ENCODE data around the gene BUB1B.
A peak's percentile ranks its signal among the peaks of the same experiment; 100 is the strongest.
"Not testable (repeated sequence)": the region's sequence is repeated elsewhere in the genome, so short reads cannot be mapped to it uniquely, and the experiment has no call there.

The BUB1B gene

DNA sequence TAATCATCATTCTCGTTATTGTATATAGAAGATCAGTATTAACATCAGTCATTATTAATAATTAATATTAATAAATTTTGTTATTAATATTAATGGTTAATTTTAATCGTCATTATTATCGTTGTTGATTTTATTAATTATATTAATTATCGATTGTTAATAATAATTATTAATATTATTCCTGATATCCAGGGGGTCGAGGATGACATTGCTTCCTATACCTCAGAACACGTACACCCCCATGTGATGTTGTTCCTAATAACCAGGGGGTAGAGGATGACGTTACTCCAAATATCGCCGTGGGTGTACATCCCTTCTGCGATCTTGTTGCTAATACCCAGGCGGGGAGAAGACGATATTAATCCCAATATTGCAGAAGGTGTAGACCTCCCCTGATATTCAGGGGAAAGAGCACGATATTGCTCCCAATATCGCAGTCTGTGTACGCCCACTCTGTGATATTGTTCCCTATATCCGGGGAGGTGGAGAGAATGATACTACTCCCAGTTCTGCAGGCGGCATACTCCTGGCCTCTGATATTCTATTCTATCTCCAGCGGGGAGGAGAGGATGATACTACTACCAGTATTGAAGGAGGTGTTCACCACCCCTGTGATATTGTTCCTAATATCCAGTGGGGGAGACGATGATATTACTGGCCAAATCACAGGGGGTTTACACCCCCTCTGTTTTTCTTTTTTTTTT lies 29.9 kb upstream of the BUB1B start:
- Histone ChIP-seq H3K4me3 (ENCODE audit: low read depth in 1 of 2, low read length in 2 of 2) (no peak overlapping the region), H2AFZ (ENCODE audit: low read depth, low read length) (no peak overlapping the region), H3K27me3 (ENCODE audit: insufficient read depth, low read length, poor library complexity) (no peaks in the 10 kb centered on the region), H3K4me1 (ENCODE audit: insufficient read depth, low read length) (no peaks in the 10 kb centered on the region), H3K36me3 (ENCODE audit: insufficient read depth, low read length) (no peaks in the 10 kb centered on the region), H3K27ac (ENCODE audit: low read length) (no peak overlapping the region), H4K20me1 (ENCODE audit: insufficient read depth, low read length) (no peaks in the 10 kb centered on the region), H3K79me2 (ENCODE audit: insufficient read depth, low read length) (no peaks in the 10 kb centered on the region), H3K9me3 (ENCODE audit: insufficient read depth, low read length, severe bottlenecking) (no peaks in the 10 kb centered on the region), H3K4me2 (ENCODE audit: insufficient read depth, low read length) (no peak overlapping the region), H3K9ac (ENCODE audit: low read depth, low read length) (no peak overlapping the region)
- ATAC-seq (ENCODE audit: insufficient read depth, low read depth), result peak; percentile 51; the same call in 2 of the 3 replicates
- DNase-seq, result no peak
- TF ChIP-seq CTCF (IDR thresholded peaks at IDR 0.05; ENCODE audit: borderline replicate concordance, extremely low read depth, low read length, poor library complexity, severe bottlenecking), result no peak
- TF ChIP-seq EZH2 (IDR thresholded peaks at IDR 0.05; ENCODE audit: borderline replicate concordance, low read depth, low read length, severe bottlenecking), result no peak

- no peak overlapping the region for H2AFZ ChIP-seq (ENCODE audit: low read depth, low read length)
- no peaks in the 10 kb centered on the region for H3K79me2 ChIP-seq (ENCODE audit: insufficient read depth, low read length)
- ATAC-seq (ENCODE audit: insufficient read depth, low read depth), result no peak
- H3K9me3 ChIP-seq (ENCODE audit: insufficient read depth, low read length, severe bottlenecking), result no peaks in the 10 kb centered on the region
- H3K4me2 ChIP-seq (ENCODE audit: insufficient read depth, low read length), result no peak overlapping the region
- DNase-seq, result no peak
- no peak overlapping the region for H3K9ac ChIP-seq (ENCODE audit: low read depth, low read length)
- no peak overlapping the region for H3K4me3 ChIP-seq (ENCODE audit: low read depth in 1 of 2, low read length in 2 of 2)
- H3K36me3 ChIP-seq (ENCODE audit: insufficient read depth, low read length), result no peaks in the 10 kb centered on the region
- H3K4me1 ChIP-seq (ENCODE audit: insufficient read depth, low read length), result no peaks in the 10 kb centered on the region
- no peaks in the 10 kb centered on the region for H3K27me3 ChIP-seq (ENCODE audit: insufficient read depth, low read length, poor library complexity)
- TF ChIP-seq EZH2 (IDR thresholded peaks at IDR 0.05; ENCODE audit: borderline replicate concordance, low read depth, low read length, severe bottlenecking) (no peak), CTCF (IDR thresholded peaks at IDR 0.05; ENCODE audit: borderline replicate concordance, extremely low read depth, low read length, poor library complexity, severe bottlenecking) (no peak)
- H3K27ac ChIP-seq (ENCODE audit: low read length), result no peak overlapping the region
- H4K20me1 ChIP-seq (ENCODE audit: insufficient read depth, low read length), result no peaks in the 10 kb centered on the region
These were observed 27.3 kb upstream of the BUB1B start for GRCh38 chr15:40133544-40133943.

DNA sequence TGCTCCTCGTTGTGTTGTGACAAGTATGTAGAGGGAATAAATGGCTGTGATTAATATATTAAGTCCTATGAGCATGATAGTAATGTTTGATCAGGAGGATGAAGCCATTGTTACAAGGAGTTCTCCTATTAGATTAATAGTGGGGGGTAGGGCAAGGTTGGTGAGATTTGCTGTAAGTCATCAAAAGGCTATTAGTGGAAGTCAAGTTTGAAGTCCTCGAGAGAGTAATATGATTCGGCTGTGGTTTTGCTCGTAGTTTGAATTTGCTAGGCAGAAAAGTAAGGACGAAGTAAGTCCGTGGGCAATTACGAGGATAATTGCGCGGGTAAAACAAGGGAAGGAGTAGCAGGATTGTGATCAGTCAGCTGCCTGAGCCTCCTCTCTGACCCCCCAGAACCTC lies 26.0 kb upstream of the BUB1B start:
- ATAC-seq (ENCODE audit: insufficient read depth, low read depth) (no peak), DNase-seq (no peak)
- Histone ChIP-seq H3K27ac (ENCODE audit: low read length) (no peak overlapping the region), H3K9me3 (ENCODE audit: insufficient read depth, low read length, severe bottlenecking) (no peaks in the 10 kb centered on the region), H3K4me2 (ENCODE audit: insufficient read depth, low read length) (no peak overlapping the region), H3K4me1 (ENCODE audit: insufficient read depth, low read length) (no peaks in the 10 kb centered on the region), H2AFZ (ENCODE audit: low read depth, low read length) (no peak overlapping the region), H4K20me1 (ENCODE audit: insufficient read depth, low read length) (no peaks in the 10 kb centered on the region), H3K4me3 (ENCODE audit: low read depth in 1 of 2, low read length in 2 of 2) (no peak overlapping the region), H3K9ac (ENCODE audit: low read depth, low read length) (no peak overlapping the region), H3K27me3 (ENCODE audit: insufficient read depth, low read length, poor library complexity) (no peaks in the 10 kb centered on the region), H3K79me2 (ENCODE audit: insufficient read depth, low read length) (no peaks in the 10 kb centered on the region), H3K36me3 (ENCODE audit: insufficient read depth, low read length) (no peaks in the 10 kb centered on the region)
- TF ChIP-seq CTCF (IDR thresholded peaks at IDR 0.05; ENCODE audit: borderline replicate concordance, extremely low read depth, low read length, poor library complexity, severe bottlenecking), result no peak
- no peak for TF ChIP-seq EZH2 (IDR thresholded peaks at IDR 0.05; ENCODE audit: borderline replicate concordance, low read depth, low read length, severe bottlenecking)

- not testable (repeated sequence) for H3K27ac ChIP-seq (ENCODE audit: low read length); H3K4me1 ChIP-seq (ENCODE audit: insufficient read depth, low read length); H3K27me3 ChIP-seq (ENCODE audit: insufficient read depth, low read length, poor library complexity); H3K36me3 ChIP-seq (ENCODE audit: insufficient read depth, low read length); H4K20me1 ChIP-seq (ENCODE audit: insufficient read depth, low read length); H3K4me2 ChIP-seq (ENCODE audit: insufficient read depth, low read length); H3K9ac ChIP-seq (ENCODE audit: low read depth, low read length); H2AFZ ChIP-seq (ENCODE audit: low read depth, low read length); ATAC-seq (ENCODE audit: insufficient read depth, low read depth); DNase-seq; H3K9me3 ChIP-seq (ENCODE audit: insufficient read depth, low read length, severe bottlenecking); H3K79me2 ChIP-seq (ENCODE audit: insufficient read depth, low read length); H3K4me3 ChIP-seq (ENCODE audit: low read depth in 1 of 2, low read length in 2 of 2)
These were observed 24.9 kb upstream of the BUB1B start for GRCh38 chr15:40135846-40136450.
